Hematopoietic multipotent progenitor cell treated with erythropoietin and hydrocortisone succinate and interleukin-3 and kit ligand, for 15 days (in vitro differentiated cells): Measurements from ENCODE around the gene TEAD4.

Experiments used
- DNase-seq: peaks from one replicate; pipeline ENCODE4 v3.0.0-alpha.2; 2015; ENCODE audit warnings: low spot score

Gene TEAD4

DNA sequence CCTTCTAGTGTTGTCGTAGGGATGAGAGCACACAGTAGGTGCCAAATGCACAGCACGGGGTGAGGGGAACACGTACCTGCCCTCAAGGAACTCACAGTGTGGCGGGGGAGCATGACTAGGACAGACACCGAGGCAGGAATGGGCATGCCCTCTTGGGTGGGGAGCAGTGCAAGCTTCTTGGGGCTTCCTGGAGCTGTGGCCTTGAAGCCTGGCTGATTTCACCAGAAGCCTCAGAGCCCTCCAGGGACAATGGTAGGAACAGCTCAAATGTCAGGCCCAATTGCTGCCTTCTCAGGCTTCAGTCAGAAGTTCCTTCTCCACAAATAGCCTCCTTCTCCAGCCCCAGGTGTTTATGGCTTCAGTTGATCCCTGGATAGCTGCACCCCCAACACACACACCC is 43.4 kb downstream of the TEAD4 start:
- no peak for DNase-seq

- no peak for DNase-seq
Measured at GRCh38 chr12:3003357-3003992, 44.3 kb downstream of the TEAD4 start.

- no peak for DNase-seq
Measured at GRCh38 chr12:3004655-3005565, 45.7 kb downstream of the TEAD4 start.

DNA sequence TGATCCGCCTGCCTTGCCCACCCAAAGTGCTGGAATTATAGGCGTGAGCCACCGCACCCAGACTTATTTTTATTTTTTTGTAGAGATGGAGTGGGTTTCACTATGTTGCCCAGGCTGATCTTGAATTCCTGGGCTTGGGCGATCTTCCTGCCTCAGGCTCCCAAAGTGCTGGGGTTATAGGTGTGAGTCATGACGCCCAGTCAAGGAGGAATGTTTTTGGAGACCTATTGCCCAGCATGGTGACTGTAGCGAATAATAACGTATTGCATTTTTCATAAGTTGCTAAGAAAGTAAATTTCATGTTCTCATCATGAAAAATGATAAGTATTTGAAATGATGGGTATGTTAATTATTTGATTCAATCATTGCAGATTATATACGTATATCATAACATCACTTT is 46.5 kb downstream of the TEAD4 start:
- no peak for DNase-seq

DNA sequence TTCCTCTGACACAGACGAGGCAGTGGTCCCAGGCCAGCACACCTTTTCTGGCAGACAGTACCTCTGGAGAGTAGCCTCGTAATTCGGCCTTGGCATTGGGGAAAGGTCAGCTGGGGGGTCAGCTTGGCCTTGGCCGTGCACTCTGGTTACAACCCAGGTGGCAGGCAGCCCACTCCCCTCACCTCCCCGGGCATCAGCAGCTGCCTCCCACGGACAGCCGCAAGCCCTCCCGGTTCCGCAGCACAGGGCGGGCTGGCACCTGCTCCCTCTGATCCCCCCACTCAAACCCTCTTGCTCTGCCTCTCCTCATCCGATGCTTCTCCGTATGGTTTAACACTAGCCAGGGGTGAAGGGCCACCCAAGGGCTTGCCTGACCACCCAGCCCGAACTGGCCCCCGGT is 50.6 kb downstream of the TEAD4 start:
- no peak for DNase-seq

DNA sequence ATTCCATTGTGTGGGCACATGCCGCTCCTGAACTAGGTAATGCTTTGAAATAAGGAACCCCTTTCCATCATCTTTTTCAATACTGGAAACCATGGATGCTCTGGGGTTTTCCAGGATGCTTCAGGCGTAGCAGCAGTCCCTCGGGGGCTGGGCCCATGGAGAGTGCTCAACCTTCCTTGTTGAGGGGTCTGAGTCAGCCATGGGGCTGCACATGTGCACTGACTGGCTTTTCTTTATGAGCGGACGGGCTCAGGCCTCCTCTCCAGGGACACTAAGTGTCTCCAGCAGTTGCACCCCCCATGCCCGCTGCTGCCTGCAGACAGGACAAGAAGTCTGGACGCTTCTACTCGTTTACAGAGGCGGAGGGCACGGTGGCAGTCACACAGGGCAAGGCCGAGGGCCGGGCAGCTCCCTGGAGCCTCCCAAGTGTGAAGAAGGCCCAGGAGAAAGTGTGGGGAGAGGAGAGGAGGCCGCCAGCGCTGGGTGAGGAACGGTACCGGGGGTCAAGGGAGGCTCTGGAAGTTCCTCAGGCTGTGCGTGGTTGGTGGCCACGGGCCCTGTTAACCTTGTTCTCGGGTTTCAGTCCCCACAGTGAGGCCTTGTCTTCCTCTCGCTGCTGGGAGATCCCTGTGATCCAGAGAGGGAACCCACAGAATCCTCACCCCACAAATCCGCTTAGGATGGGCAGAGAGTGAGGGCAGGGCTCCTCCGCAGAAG is 51.2 kb downstream of the TEAD4 start:
- no peak for DNase-seq

DNA sequence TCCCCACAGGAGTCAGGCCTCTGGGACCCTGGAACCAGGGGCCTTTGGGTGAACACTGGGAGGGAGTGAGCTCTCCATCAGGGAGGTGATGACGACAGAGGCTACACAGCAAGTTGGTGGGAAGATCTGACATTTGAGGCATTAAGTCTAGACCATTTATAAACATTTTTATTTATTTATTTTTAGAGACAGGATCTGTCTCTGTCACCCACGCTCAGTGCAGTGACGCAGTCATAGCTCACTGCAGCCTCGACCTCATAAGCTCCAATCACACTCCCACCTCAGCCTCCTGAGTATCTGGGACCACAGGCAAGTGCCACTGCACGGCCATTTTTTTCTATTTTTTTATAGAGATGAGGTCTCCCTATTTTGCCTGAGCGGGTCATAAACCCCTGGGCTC is 53.6 kb downstream of the TEAD4 start:
- DNase-seq, result no peak

- DNase-seq, result no peak
Measured at GRCh38 chr12:3014641-3015040, 55.4 kb downstream of the TEAD4 start.

DNA sequence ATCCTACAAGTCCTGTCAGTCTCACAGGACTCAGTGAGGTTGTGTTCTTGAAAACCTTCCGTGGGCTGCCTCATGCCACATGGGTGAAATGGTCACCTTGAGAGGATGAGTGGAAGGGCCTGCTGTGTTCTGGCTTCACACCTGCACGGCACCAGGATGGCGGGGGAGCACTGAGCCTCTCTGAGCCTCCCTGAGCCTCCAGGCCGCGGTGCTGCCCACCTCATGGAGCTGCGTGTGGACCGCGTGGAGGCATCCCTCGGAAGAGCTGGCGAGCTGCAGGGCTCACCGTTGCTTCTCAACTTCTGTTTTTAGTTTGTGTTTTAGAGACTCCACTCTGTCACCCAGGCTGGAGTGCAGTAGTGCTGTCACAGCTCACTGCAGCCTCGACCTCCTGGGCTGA is 56.2 kb downstream of the TEAD4 start:
- DNase-seq, result no peak

DNA sequence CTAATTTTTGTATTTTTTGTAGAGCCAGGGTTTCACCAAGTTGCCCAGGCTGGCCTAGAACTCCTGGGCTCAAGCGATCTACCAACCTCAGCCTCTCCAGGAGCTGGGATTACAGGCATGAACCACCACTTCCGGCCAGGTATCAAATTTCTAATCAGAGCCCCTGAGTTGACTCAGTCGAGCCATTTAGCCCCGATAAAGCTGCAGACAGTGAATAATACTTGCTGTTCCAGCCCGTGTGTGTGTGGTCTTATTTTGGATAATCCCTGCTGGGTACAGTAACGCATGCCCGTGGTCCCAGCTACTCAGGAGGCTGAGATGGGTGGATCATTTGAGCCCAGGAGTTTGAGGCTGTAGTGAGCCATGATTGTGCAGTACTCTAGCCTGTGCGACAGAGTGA is 57.0 kb downstream of the TEAD4 start:
- no peak for DNase-seq

DNA sequence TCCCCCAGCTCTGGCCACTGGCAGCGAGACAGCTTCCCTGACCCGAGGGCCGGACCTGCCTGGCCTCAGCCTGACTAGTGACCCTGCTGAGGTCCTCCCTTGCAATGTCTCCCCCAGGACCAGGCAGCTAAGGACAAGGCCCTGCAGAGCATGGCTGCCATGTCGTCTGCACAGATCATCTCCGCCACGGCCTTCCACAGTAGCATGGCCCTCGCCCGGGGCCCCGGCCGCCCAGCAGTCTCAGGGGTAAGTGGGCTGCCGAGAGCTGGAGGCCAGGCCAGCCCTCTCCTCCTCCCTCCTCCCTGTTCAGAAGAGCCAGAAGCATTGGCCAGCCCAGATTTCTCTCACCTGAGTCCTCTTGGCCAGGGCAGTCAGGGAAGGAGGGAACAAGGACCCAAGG is 58.1 kb downstream of the TEAD4 start:
- no peak for DNase-seq

DNA sequence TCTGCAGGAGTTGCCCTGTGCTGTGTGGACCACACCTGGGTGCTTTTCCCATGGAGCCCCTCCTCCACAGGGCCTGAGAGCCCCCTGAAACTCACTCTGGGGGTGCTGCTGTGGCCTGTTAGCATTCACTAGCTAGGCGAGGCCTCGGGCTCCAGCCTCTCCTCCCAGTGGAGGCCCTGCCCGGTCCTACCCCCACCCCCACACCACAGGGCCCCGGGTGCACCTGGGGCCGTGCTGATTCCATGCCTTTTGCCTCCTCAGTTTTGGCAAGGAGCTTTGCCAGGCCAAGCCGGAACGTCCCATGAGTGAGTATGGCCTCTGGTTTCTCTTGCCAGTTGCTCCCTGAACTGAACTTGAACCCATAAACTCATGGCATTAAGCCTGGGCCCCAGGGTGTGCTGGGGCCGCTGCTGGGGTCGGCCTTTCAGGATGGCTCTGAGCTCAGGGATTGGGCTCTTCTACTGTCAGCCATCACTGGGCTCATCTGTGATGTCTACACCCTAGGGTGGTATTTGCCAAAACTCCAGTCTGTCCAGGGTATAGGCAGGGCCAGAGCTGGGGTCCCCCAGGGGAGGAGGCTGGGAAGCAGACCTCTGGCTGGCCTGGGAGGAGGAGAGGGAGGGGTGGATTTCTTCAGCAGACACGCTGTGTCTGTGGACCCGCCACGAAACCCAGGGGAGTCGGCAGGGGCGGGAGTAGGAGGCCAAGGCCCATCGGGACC is 59.2 kb downstream of the TEAD4 start:
- no peak for DNase-seq

DNA sequence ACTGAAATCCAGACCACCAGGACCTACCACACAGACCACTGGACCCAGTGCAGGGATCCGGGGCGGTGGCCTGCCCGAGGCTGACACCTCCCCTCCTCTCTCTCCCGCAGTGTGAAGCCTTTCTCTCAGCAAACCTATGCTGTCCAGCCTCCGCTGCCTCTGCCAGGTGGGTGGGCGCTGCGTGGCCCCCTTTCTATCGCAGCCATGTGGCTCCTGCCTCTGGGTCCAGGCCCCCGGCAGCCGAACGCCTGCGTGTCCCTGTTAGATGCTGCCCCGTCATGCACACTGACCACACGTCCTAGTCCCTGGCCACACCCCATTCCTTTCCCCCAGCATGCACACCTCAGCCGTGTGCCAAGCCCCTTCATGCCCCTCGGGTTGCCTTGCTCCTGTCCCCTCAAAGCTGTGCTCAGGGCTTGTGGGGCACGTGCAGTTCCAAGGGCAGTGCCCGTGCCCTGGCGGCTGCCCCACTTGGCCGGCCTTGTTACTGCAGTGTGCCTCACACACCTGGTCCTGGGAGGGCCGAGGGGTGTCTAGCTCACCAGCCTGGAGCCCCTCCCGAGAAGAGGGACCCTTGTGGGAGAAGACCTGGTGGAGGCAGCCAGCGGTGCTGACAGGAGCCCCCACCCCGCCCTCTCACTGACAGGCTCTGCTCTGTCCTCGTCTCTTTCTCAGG is 59.9 kb downstream of the TEAD4 start:
- DNase-seq, result no peak

DNA sequence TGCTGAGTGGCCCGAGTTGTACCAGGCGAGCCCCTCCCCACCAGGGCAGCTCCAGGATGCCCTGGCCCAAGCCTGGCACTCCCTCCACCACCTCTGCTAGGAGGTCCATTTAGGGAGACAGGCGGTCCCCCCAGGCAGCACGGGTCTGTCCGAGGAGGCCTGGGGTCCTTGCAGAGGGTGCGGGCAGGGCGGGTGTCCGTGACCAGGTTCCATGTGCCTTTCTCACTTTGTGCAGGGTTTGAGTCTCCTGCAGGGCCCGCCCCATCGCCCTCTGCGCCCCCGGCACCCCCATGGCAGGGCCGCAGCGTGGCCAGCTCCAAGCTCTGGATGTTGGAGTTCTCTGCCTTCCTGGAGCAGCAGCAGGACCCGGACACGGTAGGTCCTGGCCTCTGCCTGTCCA is 61.2 kb downstream of the TEAD4 start:
- DNase-seq, result no peak

- no peak for DNase-seq
Measured at GRCh38 chr12:3020850-3021435, 61.7 kb downstream of the TEAD4 start.

DNA sequence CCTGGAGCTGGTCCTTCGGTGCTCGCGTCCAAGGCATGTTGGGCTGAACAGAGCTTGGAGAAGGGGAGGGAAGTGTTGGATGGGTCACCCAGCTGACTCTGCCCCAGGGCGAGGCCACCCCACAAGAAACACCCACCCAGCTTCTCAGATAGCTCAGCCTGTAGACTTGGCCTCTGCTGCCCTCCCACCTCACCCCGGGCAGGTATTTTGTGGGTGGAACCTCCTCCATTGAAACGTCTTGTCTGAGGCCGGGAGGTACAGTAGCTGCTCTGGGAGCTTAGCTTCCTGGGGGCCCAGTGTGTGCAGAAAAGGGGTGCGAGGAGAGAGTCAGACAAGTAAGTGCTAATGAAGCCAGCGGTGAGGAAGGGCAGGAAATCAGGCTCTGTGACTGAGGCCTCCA is 63.2 kb downstream of the TEAD4 start:
- DNase-seq, result no peak

- DNase-seq, result no peak
Measured at GRCh38 chr12:3022961-3023360, 63.8 kb downstream of the TEAD4 start.

GRCh38 chr12:3028108-3028507 is 68.9 kb downstream of the TEAD4 start:
- DNase-seq, result no peak

DNA sequence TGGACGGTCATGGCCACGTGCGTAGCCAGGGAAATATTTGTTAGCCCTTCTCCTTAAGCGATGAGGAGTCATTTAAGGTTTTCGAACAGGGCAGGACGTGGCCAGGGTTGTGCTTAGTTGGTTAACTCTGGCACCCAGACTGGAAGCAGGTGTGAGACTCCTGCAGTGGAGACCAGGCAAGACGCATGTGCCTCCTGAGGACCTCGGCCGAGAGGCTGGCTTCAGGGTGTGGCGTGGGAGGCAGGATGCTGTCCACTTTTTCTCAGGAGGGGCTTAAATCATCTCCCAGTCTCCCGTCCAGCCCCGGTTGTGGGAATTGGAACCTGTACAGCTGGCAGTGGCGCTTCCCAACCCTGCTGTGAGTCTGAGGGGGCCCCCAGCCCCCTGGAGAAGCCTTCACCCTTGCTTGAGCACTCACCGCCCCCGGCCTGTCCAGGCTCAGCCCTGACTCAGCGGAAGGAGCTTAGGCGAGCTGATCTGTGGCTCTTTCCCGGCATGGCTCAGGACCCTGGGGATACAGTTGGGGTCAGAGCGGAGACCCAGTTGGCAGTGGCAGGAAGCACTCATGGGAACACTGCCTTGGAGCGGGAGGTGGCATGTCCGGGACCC is 71.7 kb downstream of the TEAD4 start:
- DNase-seq, result no peak

- no peak for DNase-seq
Measured at GRCh38 chr12:3032161-3032560, 73.0 kb downstream of the TEAD4 start.
